Pancreas (tissue), 10 donors: ENCODE measurements around the gene SLC38A3. TPM values are rescaled to one million over a fixed set of nuclear protein-coding genes. Genes with fewer than 3 reads are reported as not detected.

Experiments
- ATAC-seq, 4 donors: fragments of 200-7000 bp; cut with Tn5 transposase; one replicate each; pipeline versions ENCODE4 v1.8.0 to v1.9.1; 2020; ENCODE audit warnings: mild to moderate bottlenecking in 4 of 4, moderate library complexity in 4 of 4
- DNase-seq, 6 donors: peaks; one replicate each; pipeline ENCODE4 v3.0.0-alpha.2; 2020
- FAIRE-seq: peaks from 2 replicates; lab custom pipeline; 2012; peaks lifted over from hg19 to GRCh38; lab: Jason Lieb, UNC
- H3K27ac ChIP-seq, 4 donors: fragments of 200-600 bp; sonication (generic); 1 replicate in 3 of 4; 2 replicates in 1 of 4; pipeline versions ENCODE4 v1.5.0 to v1.8.0; 2020
- H3K27me3 ChIP-seq, 4 donors: fragments of 200-600 bp; one replicate each; pipeline ENCODE4 v1.8.0; 2021
- H3K36me3 ChIP-seq, 3 donors: fragments of 200-600 bp; sonication (generic) in 1 of 3; one replicate each; pipeline versions ENCODE4 v1.5.0 to v1.8.0; 2020 to 2021
- H3K4me1 ChIP-seq, 3 donors: fragments of 200-600 bp; one replicate each; pipeline ENCODE4 v1.8.0; 2021
- H3K4me3 ChIP-seq, 4 donors: fragments of 200-600 bp; sonication (generic) in 2 of 4; one replicate each; pipeline versions ENCODE4 v1.5.0 to v1.8.0; 2020 to 2021
- H3K9me3 ChIP-seq, 4 donors: fragments of 200-600 bp; one replicate each; pipeline ENCODE4 v1.8.0; 2021
- CTCF ChIP-seq, 4 donors: fragments of 200-600 bp; sonication (generic) in 3 of 4; IDR thresholded peaks; one replicate each; pipeline versions ENCODE4 v1.5.0 to v1.8.0; 2021; ENCODE audit warnings: antibody characterized with exemption in 4 of 4
- WGBS, 2 donors: extraction: QIAGEN DNeasy Blood & Tissue Kit; methylation state at CpG; one replicate each; pipeline ENCODE4 v1.1.7; 2013; 5-methylcytosine and 5-hydroxymethylcytosine counted together
- intact Hi-C, 3 donors: fragments of 100-400 bp; cut with DNase I; formaldehyde crosslinking; loops; one replicate each; pipeline versions ENCODE4 v1.11.1 to v1.14.2; 2022
- polyA plus RNA-seq, 2 donors: library from polyadenylated mRNA; stranded (reverse); fragments of 200-250 nt; gene quantifications; one replicate each; pipeline ENCODE4 v1.2.3, GENCODE V29; 2013
- total RNA-seq, 6 donors: library from RNA; stranded (reverse); fragmentation: NEBNext Ultra II Directional in 4 of 6; extraction: Animal tissue kit (Norgen Biotek cat#: 25700) in 4 of 6; gene quantifications; one replicate each; pipeline versions ENCODE4 v1.2.1 to v1.2.4, GENCODE V29; 2021 to 2023
- donor health status: healthy with polysubstance abuse.
- donor health status: DM: no; HTN: no; CAD: no; lungs with moderate emphysema.
- donor health status: DM: no; HTN: no; CAD: no.
- donor health status: control.
- donor health status: control.
- donor health status: Bipolar disorder and iron deficiency.
- donor health status: DM: yes; HTN: yes; CAD: no.
- donor health status: DM: no; HTN: no; CAD: no.
- donor health status: DM: no; HTN: no; CAD: no.
- donor health status: DM: yes; HTN: yes; CAD: no.

The SLC38A3 gene
- total and polyA plus RNA-seq, 8 donors: 21.2 to 57.9 (median 38.0) TPM

GRCh38 chr3:50245831-50246516, 40.9 kb downstream of the SLC38A3 start:
- Histone ChIP-seq H3K27me3 (no peaks in the 10 kb centered on the region), H3K4me1 (peaks cover 0 to 24% (median 5%) of the 10 kb centered on the region in 3 donors), H3K9me3 (no peaks in the 10 kb centered on the region), H3K36me3 (no peaks in the 10 kb centered on the region), H3K4me3 (peak overlapping the region in 3 of 4 donors; percentile 9 to 56 (median 40)), H3K27ac (peak overlapping the region; percentile 18 to 73 (median 56))
- intact Hi-C loops: no loop called here
- ATAC-seq: peak; percentile 90 to 91 (median 90)
- WGBS, 2 donors: 2 to 3% methylated on average over 20 to 25 of the region's 25 CpGs
- DNase-seq: peak; percentile 79 to 99 (median 91)
- TF ChIP-seq CTCF (IDR thresholded peaks at IDR 0.05): peak; percentile 92 to 98 (median 97)
- FAIRE-seq: no peak

GRCh38 chr3:50246517-50246954, 41.5 kb downstream of the SLC38A3 start:
- ATAC-seq (peak in 3 of 4 donors; percentile 4 to 31 (median 16)), FAIRE-seq (no peak), DNase-seq (no peak)
- no peak for TF ChIP-seq CTCF (IDR thresholded peaks at IDR 0.05)
- peak overlapping the region in 1 of 4 donors; percentile 56 for H3K4me3 ChIP-seq
- intact Hi-C loops: no loop called here
- no peaks in the 10 kb centered on the region for H3K36me3 ChIP-seq
- H3K27ac ChIP-seq: peak overlapping the region in 3 of 4 donors; percentile 18 to 73 (median 70)
- peaks cover 0 to 24% (median 5%) of the 10 kb centered on the region in 3 donors for H3K4me1 ChIP-seq
- H3K27me3 ChIP-seq: no peaks in the 10 kb centered on the region
- WGBS, 2 donors: 35 to 40% methylated on average over 10 of the region's 10 CpGs
- no peaks in the 10 kb centered on the region for H3K9me3 ChIP-seq

- 41 to 46% methylated on average over 3 of the region's 3 CpGs for WGBS, 2 donors
Measured at GRCh38 chr3:50248387-50248786, 43.3 kb downstream of the SLC38A3 start.

GRCh38 chr3:50249457-50249856, 44.4 kb downstream of the SLC38A3 start:
- DNase-seq (no peak), FAIRE-seq (no peak), ATAC-seq (no peak)
- intact Hi-C loops: no loop called here
- TF ChIP-seq CTCF (IDR thresholded peaks at IDR 0.05): no peak
- Histone ChIP-seq H3K4me1 (peaks cover 0 to 12% (median 5%) of the 10 kb centered on the region in 3 donors), H3K36me3 (peaks cover 0 to 6% (median 4%) of the 10 kb centered on the region in 3 donors), H3K4me3 (no peak overlapping the region), H3K9me3 (no peaks in the 10 kb centered on the region), H3K27ac (no peak overlapping the region), H3K27me3 (no peaks in the 10 kb centered on the region)
- WGBS, 2 donors: 93 to 97% methylated on average over 5 of the region's 5 CpGs

More at GRCh38 chr3:50248387-50248786, 43.3 kb downstream of the SLC38A3 start:
- Histone ChIP-seq H3K27me3 (no peaks in the 10 kb centered on the region), H3K36me3 (peaks cover 0 to 6% (median 4%) of the 10 kb centered on the region in 3 donors), H3K4me3 (no peak overlapping the region), H3K9me3 (no peaks in the 10 kb centered on the region), H3K27ac (peak overlapping the region in 1 of 4 donors; percentile 44), H3K4me1 (peaks cover 0 to 15% (median 5%) of the 10 kb centered on the region in 3 donors)
- DNase-seq (no peak), ATAC-seq (no peak), FAIRE-seq (no peak)
- intact Hi-C loops: no loop called here
- TF ChIP-seq CTCF (IDR thresholded peaks at IDR 0.05): no peak

GRCh38 chr3:50250514-50250913, 45.4 kb downstream of the SLC38A3 start:
- 93 to 95% methylated on average over 4 of the region's 4 CpGs for WGBS, 2 donors
- peaks cover 0 to 8% (median 6%) of the 10 kb centered on the region in 3 donors for H3K36me3 ChIP-seq
- no peak overlapping the region for H3K4me3 ChIP-seq
- no peak for DNase-seq
- H3K27me3 ChIP-seq: no peaks in the 10 kb centered on the region
- peaks cover 0 to 7% (median 4%) of the 10 kb centered on the region in 3 donors for H3K4me1 ChIP-seq
- H3K27ac ChIP-seq: no peak overlapping the region
- no peak for TF ChIP-seq CTCF (IDR thresholded peaks at IDR 0.05)
- intact Hi-C loops: loop anchor here in 1 of 3 donors (10.0 kb wide), 1 partner anchor 74 kb away; the partner anchor contains the start of genes HYAL2 and TUSC2
- H3K9me3 ChIP-seq: no peaks in the 10 kb centered on the region
- FAIRE-seq: no peak
- ATAC-seq: no peak
